ENCODE measurements around the gene RFXAP. TPM values are rescaled to one million over a fixed set of nuclear protein-coding genes. Genes with fewer than 3 reads are reported as not detected.

RFXAP gene
- total and polyA plus RNA-seq, 2 of the 4 experiments (the other 2 are of a cell fraction) = 0.54 to 2.7 TPM

GRCh38 chr13:36789061-36789460, 30.0 kb upstream of the RFXAP start:
- H3K14ac ChIP-seq (replicated peaks; ENCODE audit: low read depth, low read length) = no peak overlapping the region
- BruUV-seq (replicated peaks) = no TSS peak
- H3K23ac ChIP-seq (ENCODE audit: low read depth, low read length) = no peak overlapping the region
- dilution Hi-C loops (cut with HindIII; ENCODE audit: low sequenced_read_pairs, unreplicated experiment) (no loop called here), in situ Hi-C loops (cut with MboI; ENCODE audit: low sequenced_read_pairs) (no loop called here), intact Hi-C loops (cut with micrococcal nuclease) (no loop called here)
- H2AK9ac ChIP-seq (replicated peaks; ENCODE audit: low read depth, low read length, poor library complexity) = no peak overlapping the region
- no peak overlapping the region for H2BK20ac ChIP-seq (ENCODE audit: low read depth, low read length)
- no CpG with 5 or more reads among the region's 3 CpGs for WGBS, 2 experiments (ENCODE audit: extremely low coverage in 2 of 2, insufficient read length in 1 of 2)
- no peak overlapping the region for H3K9ac ChIP-seq (ENCODE audit: low read depth, low read length)
- H2BK120ac ChIP-seq (ENCODE audit: low read depth, low read length) = no peak overlapping the region
- ChIA-PET POLR2A (ENCODE audit: unreplicated experiment) (no interaction called here), CTCF (no interaction called here)
- H2BK5ac ChIP-seq (ENCODE audit: low read depth, low read length, poor library complexity, severe bottlenecking) = no peak overlapping the region
- H3K4ac ChIP-seq (ENCODE audit: low read depth, low read length) = no peak overlapping the region
- peak; percentile 8 for DNase-seq
- H4K5ac ChIP-seq (ENCODE audit: low read depth, low read length) = no peak overlapping the region
- no peak overlapping the region for H3K18ac ChIP-seq (ENCODE audit: low read depth, low read length)
- no peaks in the 10 kb centered on the region for H3K9me1 ChIP-seq (ENCODE audit: insufficient read depth, low read length)
- no peak overlapping the region for H2AK5ac ChIP-seq (ENCODE audit: low read depth, low read length)
- no peaks in the 10 kb centered on the region for H3K36me3 ChIP-seq (ENCODE audit: control insufficient read depth, insufficient read depth, low read length)
- H3K27ac ChIP-seq (ENCODE audit: insufficient read depth, low read length) = no peak overlapping the region
- H4K8ac ChIP-seq (ENCODE audit: low read depth in 2 of 2, low read length in 2 of 2) = no peak overlapping the region
- H3K4me3 ChIP-seq (ENCODE audit: insufficient read depth, low read depth, low read length) = no peak overlapping the region
- H3K9me3 ChIP-seq (ENCODE audit: control insufficient read depth, insufficient read depth, low read length) = no peaks in the 10 kb centered on the region
- no peaks in the 10 kb centered on the region for H3K4me1 ChIP-seq (ENCODE audit: control insufficient read depth, insufficient read depth, low read length)
- no peak for ATAC-seq (ENCODE audit: low read depth)
- no peaks in the 10 kb centered on the region for H4K20me1 ChIP-seq (ENCODE audit: insufficient read depth, low read length)
- H2BK15ac ChIP-seq (ENCODE audit: low read depth, low read length) = no peak overlapping the region
- H2AFZ ChIP-seq (replicated peaks; ENCODE audit: low read length, poor library complexity) = no peak overlapping the region
- H3K79me1 ChIP-seq (ENCODE audit: low read depth in 1 of 2, low read length in 2 of 2) = no peaks in the 10 kb centered on the region
- H3K27me3 ChIP-seq (ENCODE audit: control insufficient read depth, insufficient read depth, low read length) = peaks cover under 1% of the 10 kb centered on the region; the same call in 1 of the 2 replicates
- H3K56ac ChIP-seq (ENCODE audit: extremely low read depth, insufficient read depth, low read length) = no peak overlapping the region
- no peak overlapping the region for H4K91ac ChIP-seq (ENCODE audit: insufficient read depth, low read depth, low read length)
- TF ChIP-seq USF2 (IDR thresholded peaks at IDR 0.05; ENCODE audit: low read depth, low read length) (no peak), RFX5 (IDR thresholded peaks at IDR 0.05; ENCODE audit: low read depth, low read length) (no peak), ELK1 (IDR thresholded peaks at IDR 0.05; ENCODE audit: borderline replicate concordance, low read depth, low read length) (no peak), CTCF (conservative IDR thresholded peaks at IDR 0.05; ENCODE audit: low read depth, low read length) (no peak), MAZ (IDR thresholded peaks at IDR 0.05; ENCODE audit: borderline replicate concordance, low read depth, low read length) (no peak), CEBPB (IDR thresholded peaks at IDR 0.05; ENCODE audit: low read depth, low read length) (no peak), RCOR1 (IDR thresholded peaks at IDR 0.05; ENCODE audit: insufficient replicate concordance, low read length) (no peak), MXI1 (IDR thresholded peaks at IDR 0.05; ENCODE audit: borderline replicate concordance, low read depth, low read length) (no peak), POLR2A (IDR thresholded peaks at IDR 0.05; ENCODE audit: low read depth, low read length) (no peak), CHD1 (IDR thresholded peaks at IDR 0.05; ENCODE audit: low read depth, low read length) (no peak), MAFK (IDR thresholded peaks at IDR 0.05; ENCODE audit: low read depth, low read length) (no peak), NFE2L2 (IDR thresholded peaks at IDR 0.05; ENCODE audit: low read depth, low read length) (no peak)
- H3K4me2 ChIP-seq (ENCODE audit: low read depth, low read length) = no peak overlapping the region

Data from IMR-90 (cell line).